ENCODE data around the gene YEATS4. TPM values are rescaled to one million over a fixed set of nuclear protein-coding genes. Genes with fewer than 3 reads are reported as not detected.
A peak's percentile ranks its signal among the peaks of the same experiment; 100 is the strongest.

The YEATS4 gene
- polyA plus RNA-seq, 2 of the 4 experiments (the other 2 are of a cell fraction) = 41.7 to 70.1 TPM

- no peak for FAIRE-seq
- CTCF ChIA-PET = interaction anchor here (0.9 to 1.8 kb wide), 2 partner anchors 46 to 153 kb away, joined by 3 to 6 read pairs; no protein-coding TSS in a partner anchor
Measured at GRCh38 chr12:69417741-69418167, 58.2 kb downstream of the YEATS4 start.

GRCh38 chr12:69419701-69420100, 60.2 kb downstream of the YEATS4 start:
- DNase-seq (ENCODE audit: low read depth in 1 of 2, low spot score in 1 of 2) (no peak), ATAC-seq (no peak), FAIRE-seq (no peak)
- no peak overlapping the region for H3K4me2 ChIP-seq
- no peak overlapping the region for H3K4me3 ChIP-seq
- H3K4me1 ChIP-seq = peaks cover 26% of the 10 kb centered on the region
- TF ChIP-seq POLR2A (IDR thresholded peaks at IDR 0.05; ENCODE audit: low read length) (no peak), RNF2 (IDR thresholded peaks at IDR 0.05; ENCODE audit: borderline replicate concordance, low read depth) (no peak), EP300 (IDR thresholded peaks at IDR 0.05) (no peak), TP53 (CRISPR knock-in tag; IDR thresholded peaks at IDR 0.05) (no peak), GATA3 (IDR thresholded peaks at IDR 0.05; ENCODE audit: borderline replicate concordance) (no peak), TFCP2L1 (CRISPR knock-in tag; IDR thresholded peaks at IDR 0.05) (no peak), RFX5 (IDR thresholded peaks at IDR 0.05) (no peak), ZNF302 (CRISPR knock-in tag; IDR thresholded peaks at IDR 0.05) (no peak)
- TF ChIP-seq, protein P1, sequence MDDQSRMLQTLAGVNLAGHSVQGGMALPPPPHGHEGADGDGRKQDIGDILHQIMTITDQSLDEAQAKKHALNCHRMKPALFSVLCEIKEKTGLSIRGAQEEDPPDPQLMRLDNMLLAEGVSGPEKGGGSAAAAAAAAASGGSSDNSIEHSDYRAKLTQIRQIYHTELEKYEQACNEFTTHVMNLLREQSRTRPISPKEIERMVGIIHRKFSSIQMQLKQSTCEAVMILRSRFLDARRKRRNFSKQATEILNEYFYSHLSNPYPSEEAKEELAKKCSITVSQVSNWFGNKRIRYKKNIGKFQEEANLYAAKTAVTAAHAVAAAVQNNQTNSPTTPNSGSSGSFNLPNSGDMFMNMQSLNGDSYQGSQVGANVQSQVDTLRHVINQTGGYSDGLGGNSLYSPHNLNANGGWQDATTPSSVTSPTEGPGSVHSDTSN (IDR thresholded peaks at IDR 0.05) = no peak
- TF ChIP-seq, protein P2, sequence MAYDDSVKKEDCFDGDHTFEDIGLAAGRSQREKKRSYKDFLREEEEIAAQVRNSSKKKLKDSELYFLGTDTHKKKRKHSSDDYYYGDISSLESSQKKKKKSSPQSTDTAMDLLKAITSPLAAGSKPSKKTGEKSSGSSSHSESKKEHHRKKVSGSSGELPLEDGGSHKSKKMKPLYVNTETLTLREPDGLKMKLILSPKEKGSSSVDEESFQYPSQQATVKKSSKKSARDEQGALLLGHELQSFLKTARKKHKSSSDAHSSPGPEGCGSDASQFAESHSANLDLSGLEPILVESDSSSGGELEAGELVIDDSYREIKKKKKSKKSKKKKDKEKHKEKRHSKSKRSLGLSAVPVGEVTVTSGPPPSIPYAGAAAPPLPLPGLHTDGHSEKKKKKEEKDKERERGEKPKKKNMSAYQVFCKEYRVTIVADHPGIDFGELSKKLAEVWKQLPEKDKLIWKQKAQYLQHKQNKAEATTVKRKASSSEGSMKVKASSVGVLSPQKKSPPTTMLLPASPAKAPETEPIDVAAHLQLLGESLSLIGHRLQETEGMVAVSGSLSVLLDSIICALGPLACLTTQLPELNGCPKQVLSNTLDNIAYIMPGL (CRISPR knock-in tag; IDR thresholded peaks at IDR 0.05; ENCODE audit: borderline replicate concordance) = no peak
- H3K27ac ChIP-seq = no peak overlapping the region
- ChIA-PET CTCF (no interaction called here), POLR2A (no interaction called here)
- H3K9me3 ChIP-seq = no peaks in the 10 kb centered on the region
- WGBS (ENCODE audit: missing lambda C conversion rate) = 90% methylated on average over 1 of the region's 1 CpG

More at GRCh38 chr12:69417741-69418167, 58.2 kb downstream of the YEATS4 start:
- peak overlapping the region; percentile 7 to 53; a peak in 2 of 6 replicates for H3K27ac ChIP-seq
- ATAC-seq (no peak), DNase-seq (ENCODE audit: low read depth in 1 of 2, low spot score in 1 of 2) (no peak)
- TF ChIP-seq TFCP2L1 (CRISPR knock-in tag; IDR thresholded peaks at IDR 0.05) (no peak), MAFK (IDR thresholded peaks at IDR 0.05; ENCODE audit: partially characterized antibody) (peak; percentile 11), CHD2 (IDR thresholded peaks at IDR 0.05; ENCODE audit: low read length, partially characterized antibody) (no peak), HEYL (CRISPR knock-in tag; IDR thresholded peaks at IDR 0.05) (no peak)
- POLR2A ChIA-PET = interaction anchor here (0.6 to 1.2 kb wide), 2 partner anchors 153 to 167 kb away, joined by 3 read pairs; partner anchors contain the start of gene CCT2
- H3K4me3 ChIP-seq = no peak overlapping the region
- H3K4me1 ChIP-seq = peaks cover 26% of the 10 kb centered on the region
- H3K4me2 ChIP-seq = peak overlapping the region; percentile 48
- no peaks in the 10 kb centered on the region for H3K9me3 ChIP-seq
- 68% methylated on average over 5 of the region's 5 CpGs for WGBS (ENCODE audit: missing lambda C conversion rate)

DNA sequence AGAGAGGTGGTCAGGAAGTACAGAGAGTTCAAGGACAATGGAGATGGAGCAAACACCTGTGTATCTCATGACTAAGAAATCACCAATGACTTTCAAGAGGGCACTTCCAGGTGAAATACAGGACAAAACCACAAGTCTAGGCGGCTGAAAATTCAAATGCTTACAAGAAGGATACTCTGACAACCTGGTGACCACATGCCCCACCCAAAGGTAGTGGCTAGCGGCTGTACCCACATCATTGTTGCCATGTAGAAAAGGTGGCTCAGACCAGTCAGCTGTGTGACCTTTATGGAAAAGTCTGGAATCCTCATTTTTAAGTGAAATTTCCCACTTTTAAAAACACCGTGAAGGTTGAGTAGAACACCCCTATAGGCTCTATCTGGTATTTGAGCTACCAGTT, 62.0 kb downstream of the YEATS4 start:
- ATAC-seq (no peak), FAIRE-seq (no peak), DNase-seq (ENCODE audit: low read depth in 1 of 2, low spot score in 1 of 2) (no peak)
- Histone ChIP-seq H3K4me1 (peaks cover 14% of the 10 kb centered on the region), H3K4me2 (no peak overlapping the region), H3K4me3 (no peak overlapping the region), H3K27ac (no peak overlapping the region), H3K9me3 (no peaks in the 10 kb centered on the region)
- TF ChIP-seq MYC (IDR thresholded peaks at IDR 0.05; ENCODE audit: borderline replicate concordance, low read length) (no peak), FOSL2 (IDR thresholded peaks at IDR 0.05) (no peak), FOSL2 (CRISPR knock-in tag; IDR thresholded peaks at IDR 0.05) (no peak), EHF (CRISPR knock-in tag; IDR thresholded peaks at IDR 0.05) (no peak), KDM5A (IDR thresholded peaks at IDR 0.05) (no peak), BCL3 (IDR thresholded peaks at IDR 0.05) (no peak), KDM1A (IDR thresholded peaks at IDR 0.05; ENCODE audit: low read depth) (no peak), PHF8 (IDR thresholded peaks at IDR 0.05; ENCODE audit: borderline replicate concordance, low read depth) (no peak), RFX5 (IDR thresholded peaks at IDR 0.05) (no peak), HEYL (CRISPR knock-in tag; IDR thresholded peaks at IDR 0.05) (no peak), RNF2 (IDR thresholded peaks at IDR 0.05; ENCODE audit: borderline replicate concordance, low read depth) (no peak), HDAC2 (IDR thresholded peaks at IDR 0.05) (no peak)
- CTCF ChIA-PET = interaction anchor here (0.6 to 1.5 kb wide), 2 partner anchors 63 to 184 kb away, joined by 3 read pairs; no protein-coding TSS in a partner anchor
- POLR2A ChIA-PET = no interaction called here
- WGBS (ENCODE audit: missing lambda C conversion rate) = 93% methylated on average over 3 of the region's 3 CpGs

Data from A549 (cell line).